Amniotic stem cell (primary cell): ENCODE measurements around the gene ARL2.
"Not testable (repeated sequence)": the region's sequence is repeated elsewhere in the genome, so short reads cannot be mapped to it uniquely, and the experiment has no call there.

Experiments used
- DNase-seq: peaks from one replicate; lab custom pipeline; 2025; lab: John Stamatoyannopoulos, UW

ARL2 gene

DNA sequence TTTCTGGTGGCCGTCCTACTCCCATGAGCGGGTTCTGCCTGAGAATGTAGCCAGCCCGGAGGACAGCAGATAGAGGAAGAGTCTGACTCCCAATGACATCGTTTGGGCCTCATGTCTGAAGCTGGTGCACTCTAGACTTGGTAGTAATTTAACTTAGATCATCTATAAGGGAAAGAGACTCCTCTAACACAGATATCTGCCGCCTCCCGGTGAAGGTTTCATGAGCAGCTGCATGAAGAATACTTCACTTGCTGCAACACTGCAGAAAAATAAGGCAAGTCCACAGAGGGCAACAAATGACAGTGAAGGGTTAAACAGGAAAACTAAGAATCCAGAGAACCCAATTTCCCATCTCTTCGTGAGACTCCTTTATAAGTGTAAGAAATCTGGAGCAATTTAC lies 5.9 kb upstream of the ARL2 start:
- DNase-seq: no peak

DNA sequence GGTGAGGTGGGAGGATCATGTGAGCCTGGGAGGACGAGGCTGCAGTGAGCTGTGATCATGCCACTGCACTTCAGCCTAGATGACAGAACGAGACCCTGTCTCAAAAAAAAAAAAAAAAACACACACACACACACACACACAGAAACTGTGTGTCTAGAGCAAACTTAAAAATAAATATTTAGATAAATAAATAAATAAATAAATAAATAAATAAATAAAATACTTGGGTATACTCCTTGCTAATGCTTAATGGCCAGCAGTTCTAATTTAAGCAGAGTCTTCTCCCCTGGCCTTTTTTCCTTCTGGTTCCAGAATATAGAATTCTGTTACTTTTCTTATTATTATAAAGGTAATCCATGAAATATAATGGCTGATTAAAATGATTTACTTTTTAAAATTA lies 5.1 kb upstream of the ARL2 start:
- no peak for DNase-seq

DNA sequence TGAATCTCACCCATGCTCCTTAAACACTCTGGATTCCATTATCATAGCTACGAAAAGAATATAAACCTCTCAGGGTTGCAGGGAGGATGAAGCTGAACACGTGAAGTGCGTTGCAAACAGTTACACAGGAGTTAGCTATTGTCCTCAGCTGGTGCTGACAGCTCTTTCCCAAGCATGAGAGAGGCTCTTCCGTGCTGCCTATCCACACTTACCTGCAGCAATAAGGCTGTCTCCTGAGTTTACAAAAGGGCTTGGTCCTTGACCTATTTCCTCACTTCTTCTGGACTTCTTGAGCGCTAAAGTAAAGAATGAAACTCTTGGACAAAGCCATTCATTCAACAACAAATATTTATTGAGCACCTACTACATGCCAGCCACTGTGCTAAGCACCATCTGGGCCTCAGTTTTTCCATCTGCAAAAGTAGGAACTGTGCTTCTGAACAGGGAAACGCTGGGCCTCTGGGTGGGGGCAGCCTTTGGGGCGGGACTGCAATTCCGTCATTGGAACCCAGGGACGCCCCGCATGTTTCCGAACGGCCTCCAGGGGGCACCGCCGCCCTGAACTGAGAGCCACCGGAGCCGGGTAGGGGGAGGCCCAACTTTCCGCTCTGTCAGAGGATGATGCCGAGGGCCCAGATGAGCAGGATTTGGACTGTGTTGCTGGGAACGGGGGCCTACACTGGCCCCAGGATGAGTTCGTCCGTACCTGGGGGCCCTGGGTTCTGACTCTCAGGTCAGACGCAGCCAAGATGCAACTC lies 651 bp upstream of the ARL2 start:
- peak; percentile 84 for DNase-seq

DNA sequence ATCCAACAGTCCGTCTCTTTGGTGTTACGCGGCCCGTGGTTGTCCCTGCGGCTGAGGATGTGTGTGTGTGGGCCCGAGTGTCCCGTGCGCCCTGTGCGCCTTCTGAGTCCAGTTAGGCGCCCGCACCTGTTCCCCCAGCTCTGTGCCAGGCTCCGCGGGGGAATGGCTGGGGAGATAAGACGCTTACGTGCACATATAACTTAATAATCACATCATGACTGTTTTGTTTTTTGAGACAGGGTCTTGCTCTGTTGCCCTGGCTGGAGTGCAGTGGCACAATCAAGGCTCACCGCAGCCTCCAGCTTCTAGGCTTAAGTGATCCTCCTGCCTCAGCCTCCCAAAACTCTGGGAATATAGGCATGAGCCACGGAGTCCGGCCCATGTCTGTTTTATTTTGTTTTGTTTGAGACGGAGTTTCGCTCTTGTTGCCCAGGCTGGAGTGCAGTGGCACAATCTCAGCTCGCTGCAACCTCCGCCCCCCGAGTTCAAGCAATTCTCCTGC lies 817 bp downstream of the ARL2 start:
- no peak for DNase-seq

DNA sequence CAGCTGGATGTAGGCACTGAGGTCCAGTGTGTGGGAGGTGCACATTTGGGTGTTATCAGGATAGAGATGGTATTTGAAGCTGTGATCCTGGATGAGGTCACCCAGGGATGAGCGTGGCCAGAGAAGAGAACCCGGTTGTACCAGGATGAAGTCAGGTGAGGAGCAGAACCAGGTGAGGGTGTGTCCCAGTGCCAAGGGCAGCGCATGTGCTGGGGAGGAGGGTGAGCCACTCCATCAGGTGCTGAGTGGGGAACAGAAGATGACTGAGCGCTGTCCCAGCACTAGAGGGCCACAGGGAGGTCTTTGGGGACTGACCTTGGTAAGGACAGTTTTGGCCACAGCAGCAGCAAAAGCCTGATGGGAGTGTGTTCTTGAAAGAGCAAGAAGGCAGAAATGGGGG lies 2.7 kb downstream of the ARL2 start:
- DNase-seq: no peak

DNA sequence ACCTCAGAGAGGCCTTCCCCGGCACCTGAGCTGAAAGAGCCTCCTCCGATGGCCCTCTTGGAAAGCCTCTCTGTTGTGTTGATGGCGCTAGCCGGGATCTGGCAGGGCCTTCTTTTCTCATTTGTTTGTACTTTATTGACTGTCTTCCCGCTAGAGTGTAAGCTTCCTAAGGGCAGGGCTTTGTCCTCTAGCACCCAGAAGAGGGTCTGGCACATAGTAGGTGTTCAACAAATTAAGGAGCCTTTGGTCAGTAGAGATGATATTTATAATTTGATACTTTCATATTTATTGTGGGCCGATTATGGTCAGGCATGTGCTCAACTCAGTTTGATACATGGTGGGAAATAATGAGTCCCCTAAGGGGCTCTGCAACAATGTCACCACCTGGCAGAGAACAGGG lies 4.0 kb downstream of the ARL2 start:
- no peak for DNase-seq

DNA sequence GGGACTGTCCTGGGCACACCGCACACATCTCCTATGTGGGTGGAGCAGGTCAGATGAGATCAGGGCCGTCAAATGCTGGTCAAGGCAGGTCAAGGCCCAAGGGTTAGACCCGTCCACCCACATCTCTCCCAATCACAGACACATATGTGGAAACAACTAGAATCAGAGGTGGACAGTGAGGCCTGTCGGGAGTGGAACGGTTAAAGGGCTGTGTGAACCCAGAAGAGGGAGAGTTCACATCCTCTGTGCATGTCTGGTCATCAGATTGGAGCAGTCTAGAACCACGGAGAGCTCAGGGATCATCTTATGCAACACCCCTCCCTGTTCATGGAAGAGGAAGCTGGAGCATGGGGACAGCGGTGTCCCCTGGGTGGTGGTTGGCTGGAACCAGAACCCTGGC lies 5.9 kb downstream of the ARL2 start:
- DNase-seq: no peak

DNA sequence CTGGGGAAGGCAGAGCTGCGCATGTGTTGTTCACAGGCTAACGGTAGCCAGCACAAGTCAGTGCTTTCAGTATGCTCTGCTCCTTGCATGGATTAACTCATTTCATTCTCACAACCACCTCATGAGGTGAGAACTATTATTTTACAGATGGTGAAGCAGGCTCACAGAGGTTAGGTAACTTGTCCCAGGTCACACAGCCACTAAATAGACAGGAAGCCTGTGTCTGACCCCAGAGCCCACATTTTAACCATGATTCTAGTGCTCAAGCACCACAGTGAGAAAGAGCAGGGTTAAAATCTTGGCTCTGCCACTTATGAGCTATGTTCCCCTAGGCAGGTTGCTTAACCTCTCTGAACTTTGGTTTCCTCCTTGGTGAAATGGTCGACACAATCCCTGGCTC lies 7.0 kb downstream of the ARL2 start:
- DNase-seq: no peak

DNA sequence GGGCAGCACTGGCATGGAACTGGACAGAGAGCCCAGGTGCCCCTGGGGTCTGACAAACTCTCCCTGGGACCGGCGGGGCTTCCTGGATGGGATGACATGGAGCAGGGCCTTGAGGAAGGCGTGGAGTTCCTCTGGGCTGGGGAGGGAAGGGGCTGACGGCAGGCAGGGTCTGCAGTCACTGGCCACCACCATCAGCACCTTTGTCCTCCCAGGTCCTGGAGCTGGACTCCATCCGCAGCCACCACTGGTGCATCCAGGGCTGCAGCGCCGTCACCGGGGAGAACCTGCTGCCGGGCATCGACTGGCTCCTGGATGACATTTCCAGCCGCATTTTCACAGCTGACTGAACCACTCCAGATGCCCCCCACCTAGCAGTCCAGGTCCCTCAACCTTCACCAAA lies 7.5 kb downstream of the ARL2 start:
- DNase-seq: no peak

DNA sequence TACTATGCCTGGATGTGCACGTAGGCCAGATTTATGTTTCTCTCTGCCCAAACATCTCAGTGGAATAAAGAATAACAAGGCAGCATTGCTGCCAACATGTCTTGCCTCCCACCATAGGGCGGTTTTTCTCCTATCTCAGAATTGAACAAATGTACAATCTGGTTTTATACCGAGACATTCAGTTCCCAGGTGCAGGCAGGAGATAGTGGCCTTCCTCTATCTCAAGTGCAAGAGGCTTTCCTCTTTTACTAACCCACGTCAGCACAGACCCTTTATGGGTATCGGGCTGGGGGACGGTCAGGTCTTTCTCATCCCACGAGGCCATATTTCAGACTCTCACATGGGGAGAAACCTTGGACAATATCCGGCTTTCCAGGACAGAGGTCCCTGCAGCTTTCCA lies 9.5 kb downstream of the ARL2 start:
- DNase-seq: not testable (repeated sequence)

DNA sequence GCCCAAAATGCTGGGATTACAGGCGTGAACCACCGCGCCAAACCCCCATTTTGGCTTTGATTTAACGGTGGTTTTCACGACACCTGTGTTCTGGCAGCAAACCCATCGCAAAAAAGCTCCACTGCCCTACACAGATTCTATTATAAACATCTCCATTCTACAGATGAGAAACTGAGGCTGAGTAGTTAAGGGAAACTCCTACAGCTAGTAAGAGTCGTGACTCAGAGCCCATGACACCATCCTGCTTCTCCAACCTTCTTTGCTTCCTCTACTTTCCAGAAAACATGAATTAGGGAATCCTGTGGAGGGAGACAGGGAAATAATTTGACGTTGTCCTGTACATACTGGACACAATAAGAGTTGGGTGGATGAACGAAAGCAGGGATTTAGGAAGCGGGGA lies 12.8 kb downstream of the ARL2 start:
- no peak for DNase-seq

DNA sequence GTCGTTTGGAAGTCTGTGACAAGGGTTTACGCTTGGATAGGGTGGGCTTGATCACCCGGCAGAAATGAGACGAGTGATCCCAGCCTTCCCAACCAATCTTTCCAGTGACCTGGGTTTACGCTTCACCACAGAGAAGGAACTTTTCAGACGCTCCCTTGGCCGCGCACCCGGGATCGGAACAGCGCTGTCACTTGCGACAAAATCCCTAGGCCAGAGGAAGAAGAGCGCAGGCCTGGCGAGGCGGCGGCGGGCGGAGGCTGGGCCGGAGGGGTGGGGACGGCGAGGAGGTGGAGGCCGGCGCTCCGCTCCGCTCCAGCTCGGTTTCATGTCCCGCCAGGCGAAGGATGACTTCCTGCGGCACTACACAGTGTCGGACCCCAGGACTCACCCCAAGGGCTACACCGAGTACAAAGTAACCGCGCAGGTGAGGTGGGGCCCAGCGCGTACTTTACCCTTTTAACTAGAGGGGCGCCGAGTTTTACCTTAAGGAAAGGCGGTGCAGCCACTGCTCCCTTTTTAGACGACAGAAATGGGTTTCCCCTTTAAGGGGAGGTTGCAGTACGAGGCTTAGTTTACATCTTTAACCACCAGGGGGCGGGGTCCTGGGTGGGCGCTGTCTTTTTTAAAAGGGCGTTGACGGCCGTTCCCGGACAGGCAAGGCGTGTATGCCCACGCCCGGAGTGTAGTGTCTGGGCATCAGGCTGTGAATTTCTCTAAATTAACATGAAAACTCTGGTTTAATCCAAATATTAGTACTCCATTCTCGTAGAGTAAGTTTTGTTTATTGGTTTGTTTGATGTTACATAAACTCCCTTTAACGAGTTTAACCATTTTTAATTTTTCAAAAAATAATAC lies 13.5 kb downstream of the ARL2 start, which contains the start of gene SNX15:
SNX15 (plus strand) TSS at position 227 of the 855 bp plus-strand sequence; CDS start at position 326, 99 bp downstream.
- DNase-seq: peak; percentile 91

DNA sequence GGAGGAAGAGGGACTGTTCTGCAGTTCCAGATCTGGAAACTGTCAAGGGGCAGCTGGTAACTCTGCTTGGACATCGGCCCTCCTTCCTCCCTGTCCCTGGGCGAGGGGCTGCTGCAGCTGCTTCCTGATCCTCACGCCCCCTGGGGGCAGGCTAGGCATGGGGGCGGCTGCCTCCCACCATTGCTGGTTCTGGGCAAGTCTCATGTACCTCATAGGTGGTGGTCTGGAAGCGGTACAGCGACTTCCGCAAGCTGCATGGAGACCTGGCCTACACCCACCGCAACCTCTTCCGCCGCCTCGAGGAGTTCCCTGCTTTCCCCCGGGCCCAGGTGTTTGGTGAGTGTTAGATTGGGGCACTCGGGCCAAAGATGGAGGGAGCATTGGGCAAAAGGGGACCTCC lies 18.3 kb downstream of the ARL2 start:
- DNase-seq: no peak

DNA sequence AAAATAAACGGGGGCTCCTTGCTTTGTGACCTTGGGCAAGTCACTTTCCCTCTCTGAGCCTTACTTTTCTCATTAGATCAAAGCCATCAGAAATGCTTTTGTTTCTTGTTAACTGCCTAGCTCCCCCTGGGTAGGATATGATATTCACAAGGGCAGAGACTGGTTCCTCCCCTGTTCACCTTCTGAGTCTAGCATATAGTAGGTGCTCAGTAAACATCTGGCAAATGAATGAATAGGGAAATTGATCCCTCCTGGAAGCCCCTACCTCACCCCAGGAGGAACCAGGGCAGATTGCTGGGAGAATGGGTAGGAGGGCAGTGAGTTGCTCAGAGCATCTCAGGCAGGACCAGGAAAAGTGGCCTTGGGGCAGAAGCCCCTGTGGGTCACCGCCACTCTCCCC lies 20.5 kb downstream of the ARL2 start:
- DNase-seq: no peak

DNA sequence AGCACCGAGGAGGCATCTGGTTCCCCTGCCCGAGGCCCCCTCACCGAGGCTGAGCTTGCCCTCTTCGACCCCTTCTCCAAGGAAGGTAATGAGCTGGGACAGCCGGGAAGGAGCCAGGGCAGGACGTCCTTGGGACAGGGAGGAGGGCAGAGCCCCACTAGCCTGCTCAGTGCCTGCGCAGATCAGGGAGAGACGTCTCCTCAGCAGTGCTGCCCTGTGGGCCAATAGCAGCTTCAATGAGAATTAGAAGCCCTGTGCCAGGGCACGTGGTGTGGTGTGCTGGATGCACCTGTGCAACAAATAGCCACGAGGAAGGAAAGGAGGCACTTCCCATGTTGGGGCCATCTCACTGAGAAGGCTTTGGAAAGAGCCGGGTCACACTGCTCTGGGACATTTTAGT lies 21.6 kb downstream of the ARL2 start:
- no peak for DNase-seq

DNA sequence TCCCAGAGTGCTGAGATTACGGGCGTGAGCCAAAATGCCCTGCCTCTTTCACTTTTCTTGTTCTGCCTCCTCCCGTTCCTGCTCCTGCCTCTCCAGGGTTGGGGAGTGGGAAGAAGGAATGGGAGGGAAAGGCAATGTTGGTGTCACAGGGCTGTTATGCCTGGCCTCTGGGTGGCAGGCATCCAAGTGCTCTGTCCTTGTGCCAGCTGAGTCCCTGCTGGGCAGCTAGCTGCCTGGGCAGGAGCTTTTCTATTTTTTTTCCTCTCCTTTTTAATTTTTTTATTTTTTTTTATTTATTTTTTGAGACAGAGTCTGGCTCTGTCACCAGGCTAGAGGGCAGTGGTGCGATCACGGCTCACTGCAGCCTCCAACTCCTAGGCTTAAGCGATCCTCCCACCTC lies 23.0 kb downstream of the ARL2 start:
- DNase-seq: no peak

DNA sequence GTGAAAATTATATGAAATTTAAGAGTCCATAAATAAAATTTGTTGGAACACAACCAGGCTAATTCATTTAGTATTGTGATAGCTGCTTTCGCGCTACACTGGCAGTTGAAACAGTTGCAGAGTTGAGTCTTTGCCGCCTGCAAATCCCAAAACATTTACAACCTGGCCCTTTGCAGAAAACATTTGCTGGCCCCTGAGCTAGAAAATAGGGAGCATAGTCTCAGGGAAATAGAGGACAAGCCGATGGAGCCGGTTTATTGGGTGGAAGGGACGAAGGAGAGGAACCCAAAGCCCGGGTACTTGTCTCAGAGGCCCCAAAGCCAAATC lies 26.5 kb downstream of the ARL2 start:
- no peak for DNase-seq

DNA sequence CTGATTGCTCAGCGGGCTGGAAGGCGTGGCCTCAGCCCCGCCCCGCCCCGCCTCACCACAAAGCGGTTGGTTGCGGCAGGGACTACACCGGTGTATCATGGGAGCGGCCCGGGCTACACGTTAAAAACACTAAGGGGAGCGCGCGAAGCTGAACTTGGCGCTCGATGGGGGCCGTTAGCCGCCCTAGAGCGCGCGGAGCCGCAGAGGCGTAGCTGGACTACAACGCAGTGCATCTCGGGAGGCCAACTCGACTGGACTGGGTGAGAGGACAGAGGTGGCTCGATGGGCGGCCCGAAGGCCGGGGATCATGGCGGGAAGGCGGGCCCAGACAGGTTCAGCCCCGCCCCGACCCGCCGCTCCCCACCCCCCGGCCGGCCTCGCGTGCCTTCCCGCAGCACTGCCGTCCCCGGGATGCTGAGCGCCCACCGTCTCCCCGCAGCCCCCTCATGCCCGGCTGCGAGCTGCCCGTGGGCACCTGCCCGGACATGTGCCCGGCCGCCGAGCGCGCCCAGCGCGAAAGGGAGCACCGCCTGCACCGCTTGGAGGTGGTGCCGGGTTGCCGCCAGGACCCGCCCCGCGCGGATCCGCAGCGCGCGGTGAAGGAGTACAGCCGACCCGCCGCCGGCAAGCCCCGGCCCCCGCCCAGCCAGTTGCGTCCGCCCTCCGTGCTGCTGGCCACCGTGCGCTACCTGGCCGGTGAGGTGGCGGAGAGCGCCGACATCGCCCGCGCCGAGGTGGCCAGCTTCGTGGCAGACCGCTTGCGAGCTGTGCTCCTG lies 27.1 kb downstream of the ARL2 start, which contains the start of gene SAC3D1:
SAC3D1 (plus strand) TSS at position 364 of the 776 bp plus-strand sequence; CDS start at position 447, 83 bp downstream.
- DNase-seq: peak; percentile 84

DNA sequence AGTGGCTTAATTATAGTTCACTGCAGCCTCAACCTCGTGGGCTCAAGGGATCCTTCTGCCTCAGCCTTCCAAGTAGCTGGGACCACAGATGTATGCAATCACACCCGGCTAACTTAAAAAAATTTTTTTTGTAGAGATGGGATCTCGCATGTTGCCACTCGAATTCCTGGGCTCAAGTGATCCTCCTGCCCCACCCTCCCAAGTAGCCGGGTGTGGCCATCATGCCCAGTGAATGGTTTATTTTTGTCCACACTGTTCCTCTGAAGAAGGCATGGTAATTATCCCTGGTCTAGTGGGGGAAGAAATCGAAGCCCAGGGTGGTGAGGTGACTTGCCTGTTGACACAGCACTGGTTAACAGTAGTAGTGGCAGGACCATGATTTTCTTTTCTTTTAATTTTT lies 28.9 kb downstream of the ARL2 start:
- DNase-seq: no peak

DNA sequence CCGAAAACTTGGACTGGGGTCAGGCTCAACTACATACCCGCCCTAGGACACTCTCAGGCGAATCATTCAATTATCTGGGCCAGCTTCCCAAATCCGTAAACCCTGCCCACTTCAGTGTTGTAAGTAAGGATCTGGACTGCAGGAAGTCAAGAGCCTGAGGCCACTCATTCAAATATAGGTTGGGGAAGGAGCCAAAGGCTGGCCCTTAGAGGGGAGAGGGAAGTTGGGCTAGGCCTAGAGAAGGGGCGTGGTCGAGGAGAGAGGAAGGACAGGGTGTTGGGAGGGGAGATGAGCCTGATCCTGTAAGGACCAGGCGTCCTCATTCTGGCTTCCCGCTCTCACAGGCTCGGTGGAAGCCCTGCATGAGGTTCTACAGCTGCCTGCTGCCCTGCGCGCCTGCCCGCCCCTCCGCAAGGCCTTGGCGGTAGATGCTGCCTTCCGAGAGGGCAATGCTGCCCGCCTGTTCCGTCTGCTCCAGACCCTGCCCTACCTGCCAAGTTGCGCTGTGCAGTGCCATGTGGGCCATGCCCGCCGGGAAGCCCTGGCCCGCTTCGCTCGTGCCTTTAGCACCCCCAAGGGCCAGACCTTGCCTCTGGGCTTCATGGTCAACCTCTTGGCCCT lies 30.0 kb downstream of the ARL2 start:
- DNase-seq: no peak

DNA sequence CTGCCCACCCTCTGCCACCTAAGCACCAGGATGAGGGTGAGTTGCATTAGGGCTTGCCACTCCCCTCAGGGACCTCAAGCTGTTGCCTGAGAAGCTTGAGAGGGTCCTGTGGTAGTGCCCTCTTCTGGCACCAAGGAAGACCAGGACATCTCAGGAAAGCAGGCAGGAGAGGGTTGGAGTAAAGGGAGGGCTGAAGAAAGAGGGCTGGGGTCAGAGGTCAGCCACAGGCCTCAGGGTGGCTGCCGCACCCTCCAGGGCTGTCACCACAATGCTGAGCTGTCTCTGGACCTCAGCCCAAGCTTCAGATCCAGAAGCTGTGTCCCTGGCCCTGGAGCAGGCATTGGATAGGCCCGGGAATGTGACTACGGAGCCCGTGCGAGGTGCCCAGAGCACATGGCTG lies 31.1 kb downstream of the ARL2 start:
- DNase-seq: no peak

DNA sequence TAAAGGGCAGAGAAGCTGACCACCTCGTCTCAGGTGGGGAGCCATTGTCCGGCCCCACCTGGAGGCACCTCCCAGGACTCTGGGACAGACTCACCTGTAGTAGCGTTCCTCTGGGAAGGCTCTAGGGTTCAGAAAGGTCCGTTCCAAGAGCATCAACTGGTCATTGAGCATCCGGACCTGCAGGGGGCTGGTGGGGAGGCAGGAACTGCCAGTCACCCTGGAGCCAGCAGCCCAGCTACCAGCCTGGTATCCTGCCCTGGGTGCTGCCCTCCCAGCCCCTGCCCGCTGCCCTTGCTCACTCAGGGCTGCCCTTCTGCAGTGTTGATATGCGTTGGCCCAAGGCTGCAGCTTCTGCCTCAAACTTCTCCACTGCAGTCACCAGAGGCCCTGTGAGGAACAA lies 31.8 kb downstream of the ARL2 start:
- DNase-seq: no peak
